Inferior parietal cortex (tissue), 1 donor: ENCODE results near the gene RALY.

Experiments
- DNase-seq: peaks from one replicate; pipeline ENCODE4 v3.0.0-alpha.2; 2016; ENCODE audit errors: extremely low spot score

The RALY gene

GRCh38 chr20:34076952-34077351 lies 83.2 kb downstream of the RALY start:
- DNase-seq, result no peak

GRCh38 chr20:34078540-34078939 lies 84.8 kb downstream of the RALY start:
- no peak for DNase-seq

GRCh38 chr20:34079818-34080217 lies 86.1 kb downstream of the RALY start:
- no peak for DNase-seq

GRCh38 chr20:34082232-34082887 lies 88.6 kb downstream of the RALY start:
- DNase-seq, result no peak

GRCh38 chr20:34083137-34083536 lies 89.4 kb downstream of the RALY start:
- no peak for DNase-seq

- no peak for DNase-seq
Observed at GRCh38 chr20:34083781-34084180, 90.1 kb downstream of the RALY start.

- DNase-seq, result no peak
Observed at GRCh38 chr20:34084227-34084923, 90.7 kb downstream of the RALY start.

- DNase-seq, result no peak
Observed at GRCh38 chr20:34085544-34086040, 91.9 kb downstream of the RALY start.

- no peak for DNase-seq
Observed at GRCh38 chr20:34088305-34089174, 94.8 kb downstream of the RALY start.

- no peak for DNase-seq
Observed at GRCh38 chr20:34089175-34089479, 95.4 kb downstream of the RALY start.

GRCh38 chr20:34089655-34090345 lies 96.1 kb downstream of the RALY start:
- DNase-seq, result no peak

GRCh38 chr20:34090645-34091044 lies 96.9 kb downstream of the RALY start:
- no peak for DNase-seq

GRCh38 chr20:34091637-34092200 lies 98.0 kb downstream of the RALY start:
- no peak for DNase-seq

- no peak for DNase-seq
Observed at GRCh38 chr20:34093895-34094294, 100.2 kb downstream of the RALY start.

- DNase-seq, result no peak
Observed at GRCh38 chr20:34095825-34096224, 102.1 kb downstream of the RALY start.

- no peak for DNase-seq
Observed at GRCh38 chr20:34096699-34097444, 103.2 kb downstream of the RALY start.

- DNase-seq, result no peak
Observed at GRCh38 chr20:34098570-34098969, 104.9 kb downstream of the RALY start.

- no peak for DNase-seq
Observed at GRCh38 chr20:34099675-34100074, 106.0 kb downstream of the RALY start.

GRCh38 chr20:34100576-34100975 lies 106.9 kb downstream of the RALY start:
- no peak for DNase-seq

- DNase-seq, result no peak
Observed at GRCh38 chr20:34102342-34102741, 108.6 kb downstream of the RALY start.

- no peak for DNase-seq
Observed at GRCh38 chr20:34104059-34104458, 110.3 kb downstream of the RALY start.
